HEK293 (cell line): ENCODE data around the gene PDLIM7.

ENCODE experiments used
- CTCF ChIA-PET: fragments of 350-600 bp; formaldehyde crosslinking; extraction: SDS; loops from one replicate; lab custom pipeline; 2021; ENCODE audit warnings: antibody characterized with exemption; lab: Yijun Ruan, JAX
- POLR2A ChIA-PET: fragments of 300-600 bp; formaldehyde crosslinking; extraction: SDS; loops from one replicate; lab custom pipeline; 2020; ENCODE audit warnings: antibody characterized with exemption, inconsistent platforms; lab: Yijun Ruan, JAX
- H3K27ac ChIP-seq: fragments of 200-500 bp; sonication (Bioruptor generic); 2 replicates; pipeline ENCODE4 v1.5.1; 2014; ENCODE audit warnings: low read depth, low read length, control low read depth, inconsistent platforms; ENCODE audit errors: extremely low read depth
- H3K36me3 ChIP-seq, 2 experiments: fragments of 200-500 bp in 1 of 2; sonication (Bioruptor generic) in 1 of 2; 1 replicate in 1 of 2; 2 replicates in 1 of 2; pipeline ENCODE4 v1.5.1; 2014 to 2017; ENCODE audit warnings: inconsistent platforms in 2 of 2, low read length in 2 of 2; ENCODE audit not compliant: control insufficient read depth in 2 of 2, insufficient read depth in 1 of 2
- H3K4me1 ChIP-seq: fragments of 200-500 bp; sonication (Bioruptor generic); 2 replicates; pipeline ENCODE4 v1.5.1; 2014; ENCODE audit warnings: mild to moderate bottlenecking, low read length, inconsistent platforms; ENCODE audit not compliant: control insufficient read depth, insufficient read depth
- H3K4me3 ChIP-seq: 2 replicates; pipeline ENCODE4 v1.5.1; 2011; ENCODE audit warnings: low read depth, mild to moderate bottlenecking, control low read depth, low read length, moderate library complexity
- H3K9me3 ChIP-seq: fragments of 200-500 bp; sonication (Bioruptor generic); 2 replicates; pipeline ENCODE4 v1.5.1; 2014; ENCODE audit warnings: low read depth, low read length, inconsistent platforms; ENCODE audit not compliant: control insufficient read depth, insufficient read depth
- EGR2 ChIP-seq: fragments of 450-650 bp; formaldehyde crosslinking; IDR thresholded peaks from 2 replicates; pipeline ENCODE4 v1.5.1; 2016; ENCODE audit warnings: low read depth, missing biosample characterization, missing genetic modification characterization
- GLIS1 ChIP-seq: fragments of 450-650 bp; formaldehyde crosslinking; IDR thresholded peaks from 2 replicates; pipeline ENCODE4 v1.5.1; 2016; ENCODE audit warnings: missing biosample characterization, missing genetic modification characterization
- HIC1 ChIP-seq: fragments of 450-650 bp; formaldehyde crosslinking; IDR thresholded peaks from 2 replicates; pipeline ENCODE4 v1.5.1; 2016; ENCODE audit warnings: missing biosample characterization, missing genetic modification characterization
- IKZF3 ChIP-seq: fragments of 450-650 bp; IDR thresholded peaks from 2 replicates; pipeline ENCODE4 v1.5.0; 2018; ENCODE audit warnings: missing biosample characterization, mild to moderate bottlenecking, missing genetic modification characterization, moderate library complexity
- KLF1 ChIP-seq: fragments of 450-650 bp; formaldehyde crosslinking; IDR thresholded peaks from 2 replicates; pipeline ENCODE4 v1.5.1; 2016; ENCODE audit warnings: missing biosample characterization, missing genetic modification characterization
- KLF16 ChIP-seq: fragments of 450-650 bp; formaldehyde crosslinking; IDR thresholded peaks from 2 replicates; pipeline ENCODE4 v1.5.1; 2017; ENCODE audit warnings: missing biosample characterization, missing genetic modification characterization
- KLF7 ChIP-seq: fragments of 450-650 bp; formaldehyde crosslinking; IDR thresholded peaks from 2 replicates; pipeline ENCODE4 v1.5.1; 2016; ENCODE audit warnings: missing biosample characterization, missing genetic modification characterization, borderline replicate concordance
- KLF9 ChIP-seq: fragments of 450-650 bp; formaldehyde crosslinking; IDR thresholded peaks from 2 replicates; pipeline ENCODE4 v1.5.1; 2016; ENCODE audit warnings: missing biosample characterization, missing genetic modification characterization, low read depth
- PRDM10 ChIP-seq: fragments of 450-650 bp; formaldehyde crosslinking; IDR thresholded peaks from 2 replicates; pipeline ENCODE4 v1.5.1; 2016; ENCODE audit warnings: missing biosample characterization, missing genetic modification characterization
- SALL2 ChIP-seq: fragments of 450-650 bp; formaldehyde crosslinking; IDR thresholded peaks from 2 replicates; pipeline ENCODE4 v1.5.0; 2017; ENCODE audit warnings: missing biosample characterization, mild to moderate bottlenecking, missing genetic modification characterization, borderline replicate concordance
- SP3 ChIP-seq: fragments of 450-650 bp; formaldehyde crosslinking; IDR thresholded peaks from 2 replicates; pipeline ENCODE4 v1.5.1; 2016; ENCODE audit warnings: missing biosample characterization, missing genetic modification characterization
- SP7 ChIP-seq: fragments of 450-650 bp; formaldehyde crosslinking; IDR thresholded peaks from 2 replicates; pipeline ENCODE4 v1.5.1; 2016; ENCODE audit warnings: missing biosample characterization, missing genetic modification characterization
- TRIM28 ChIP-seq: IDR thresholded peaks from 2 replicates; pipeline ENCODE4 v1.6.1; 2011; ENCODE audit warnings: low read length, control low read depth, borderline replicate concordance
- ZFHX2 ChIP-seq: fragments of 450-650 bp; formaldehyde crosslinking; conservative IDR thresholded peaks from 2 replicates; pipeline ENCODE4 v1.5.1; 2016; ENCODE audit warnings: missing biosample characterization, missing genetic modification characterization
- ZNF292 ChIP-seq: fragments of 450-650 bp; formaldehyde crosslinking; IDR thresholded peaks from 2 replicates; pipeline ENCODE4 v1.5.1; 2016; ENCODE audit warnings: low read depth, missing biosample characterization, missing genetic modification characterization, borderline replicate concordance
- ZNF449 ChIP-seq: fragments of 450-650 bp; formaldehyde crosslinking; IDR thresholded peaks from 2 replicates; pipeline ENCODE4 v1.5.1; 2017; ENCODE audit warnings: missing biosample characterization, mild to moderate bottlenecking, missing genetic modification characterization, moderate library complexity
- ZNF561 ChIP-seq: fragments of 450-650 bp; IDR thresholded peaks from 2 replicates; pipeline ENCODE4 v1.5.1; 2018; ENCODE audit warnings: missing biosample characterization, missing genetic modification characterization, borderline replicate concordance
- ZNF580 ChIP-seq: fragments of 450-650 bp; formaldehyde crosslinking; IDR thresholded peaks from 2 replicates; pipeline ENCODE4 v1.5.1; 2016; ENCODE audit warnings: missing biosample characterization, missing genetic modification characterization
- ZNF600 ChIP-seq: fragments of 450-650 bp; formaldehyde crosslinking; IDR thresholded peaks from 2 replicates; pipeline ENCODE4 v1.5.1; 2016; ENCODE audit warnings: missing biosample characterization, missing genetic modification characterization
- ZNF621 ChIP-seq: fragments of 450-650 bp; formaldehyde crosslinking; IDR thresholded peaks from 2 replicates; pipeline ENCODE4 v1.5.1; 2017; ENCODE audit warnings: missing biosample characterization, missing genetic modification characterization
- ZNF624 ChIP-seq: fragments of 450-650 bp; formaldehyde crosslinking; IDR thresholded peaks from 2 replicates; pipeline ENCODE4 v1.5.1; 2017; ENCODE audit warnings: missing biosample characterization, missing genetic modification characterization
- ZNF629 ChIP-seq: fragments of 450-650 bp; formaldehyde crosslinking; IDR thresholded peaks from 2 replicates; pipeline ENCODE4 v1.5.1; 2017; ENCODE audit warnings: missing biosample characterization, missing genetic modification characterization
- ZNF785 ChIP-seq: fragments of 450-650 bp; formaldehyde crosslinking; IDR thresholded peaks from 2 replicates; pipeline ENCODE4 v1.5.1; 2016; ENCODE audit warnings: missing biosample characterization, missing genetic modification characterization
- ZSCAN30 ChIP-seq: fragments of 450-650 bp; IDR thresholded peaks from 2 replicates; pipeline ENCODE4 v1.5.1; 2018; ENCODE audit warnings: missing biosample characterization, mild to moderate bottlenecking, missing genetic modification characterization, moderate library complexity

The PDLIM7 gene

GRCh38 chr5:177495243-177496060, 2.0 kb downstream of the PDLIM7 start (continued):
- peak; percentile 43; the same call in 1 of the 2 replicates for TF ChIP-seq SP3 (tag by site-specific recombination)
- TF ChIP-seq ZFHX2 (tag by site-specific recombination): 0 out of 2 replicates have a peak, but pooled peaks have one; percentile 23
- peak; percentile 61 for TF ChIP-seq GLIS1
- TF ChIP-seq ZNF624 (tag by site-specific recombination): 0 out of 2 replicates have a peak, but pooled peaks have one; percentile 27
- TF ChIP-seq HIC1 (tag by site-specific recombination): peak; percentile 69
- TF ChIP-seq ZNF600 (tag by site-specific recombination): 0 out of 2 replicates have a peak, but pooled peaks have one; percentile 6
- TF ChIP-seq, all 188 proteins: peak for 14

GRCh38 chr5:177494346-177495195, 2.8 kb downstream of the PDLIM7 start:
- peaks cover 4 to 48% of the 10 kb centered on the region in 2 experiments; a peak in 2 of 3 replicates for H3K36me3 ChIP-seq
- peak overlapping the region; percentile 53 for H3K27ac ChIP-seq
- no peak overlapping the region for H3K4me3 ChIP-seq
- H3K9me3 ChIP-seq: no peaks in the 10 kb centered on the region
- ChIA-PET CTCF (interaction anchor here (0.5 to 4.0 kb wide), 14 partner anchors 19 to 195 kb away, joined by 3 to 23 read pairs (median 4); partner anchors contain the start of genes F12, PRELID1 and RAB24), POLR2A (interaction anchor here (0.6 to 7.0 kb wide), 11 partner anchors 9 to 710 kb away, joined by 3 to 106 read pairs (median 6); partner anchors contain the start of genes DBN1, DDX41, GRK6 and HNRNPAB)
- H3K4me1 ChIP-seq: peaks cover 20% of the 10 kb centered on the region
- TF ChIP-seq TRIM28: no peak
- peak; percentile 55; the same call in 1 of the 2 replicates for TF ChIP-seq KLF7 (tag by site-specific recombination)
- no peak for TF ChIP-seq SALL2 (tag by site-specific recombination)
- TF ChIP-seq KLF9 (tag by site-specific recombination): peak; percentile 87
- peak; percentile 76 for TF ChIP-seq GLIS1
- no peak for TF ChIP-seq ZNF580 (tag by site-specific recombination)
- TF ChIP-seq ZNF629 (tag by site-specific recombination): peak; percentile 50
- TF ChIP-seq ZNF561: no peak
- TF ChIP-seq ZNF785: peak; percentile 65; the same call in 1 of the 2 replicates
- TF ChIP-seq ZNF292 (tag by site-specific recombination): no peak
- TF ChIP-seq IKZF3 (tag by site-specific recombination): 0 out of 2 replicates have a peak, but pooled peaks have one; percentile 12
- peak; percentile 71 for TF ChIP-seq SP7 (tag by site-specific recombination)
- no peak for TF ChIP-seq ZNF621 (tag by site-specific recombination)
- peak; percentile 89 for TF ChIP-seq KLF16 (tag by site-specific recombination)
- TF ChIP-seq ZSCAN30 (tag by site-specific recombination): no peak
- peak; percentile 89 for TF ChIP-seq KLF1
- TF ChIP-seq ZNF449 (tag by site-specific recombination): no peak
- peak; percentile 62 for TF ChIP-seq EGR2 (tag by site-specific recombination)
- TF ChIP-seq SP3 (tag by site-specific recombination): peak; percentile 79
- peak; percentile 65 for TF ChIP-seq PRDM10
